ENCODE data around the gene MYL5. TPM values are rescaled to one million over a fixed set of nuclear protein-coding genes. Genes with fewer than 3 reads are reported as not detected.

Gene MYL5
- total RNA-seq, 1 experiment from 2014 or later = 50.5 TPM

- Histone ChIP-seq H3K9ac (ENCODE audit: low read length) (no peak overlapping the region), H2AFZ (ENCODE audit: low read length) (no peak overlapping the region), H3K27ac (ENCODE audit: low read length) (no peak overlapping the region), H3K4me2 (ENCODE audit: low read depth, low read length, poor library complexity, severe bottlenecking) (no peak overlapping the region), H3K79me2 (ENCODE audit: low read length) (no peaks in the 10 kb centered on the region), H3K36me3 (ENCODE audit: insufficient read depth, low read length) (no peaks in the 10 kb centered on the region), H3K27me3 (ENCODE audit: low read length) (no peaks in the 10 kb centered on the region), H3K4me1 (ENCODE audit: low read length) (peaks cover 16% of the 10 kb centered on the region), H3K9me2 (replicated peaks; ENCODE audit: insufficient read depth, low read length) (no peaks in the 10 kb centered on the region), H3K4me3 (ENCODE audit: low read length) (no peak overlapping the region), H4K20me1 (ENCODE audit: insufficient read depth, low read depth, low read length) (peaks cover 6% of the 10 kb centered on the region; the same call in 1 of the 2 replicates), H3K9me3 (ENCODE audit: low read length) (no peaks in the 10 kb centered on the region)
- no peak for DNase-seq
These were observed 8.3 kb downstream of the MYL5 start for GRCh38 chr4:682490-683172.

- H3K9me3 ChIP-seq (ENCODE audit: low read length) = no peaks in the 10 kb centered on the region
- no peaks in the 10 kb centered on the region for H3K79me2 ChIP-seq (ENCODE audit: low read length)
- no peaks in the 10 kb centered on the region for H3K9me2 ChIP-seq (replicated peaks; ENCODE audit: insufficient read depth, low read length)
- H3K27ac ChIP-seq (ENCODE audit: low read length) = no peak overlapping the region
- no peak overlapping the region for H3K4me2 ChIP-seq (ENCODE audit: low read depth, low read length, poor library complexity, severe bottlenecking)
- no peak for DNase-seq
- H3K4me1 ChIP-seq (ENCODE audit: low read length) = peaks cover 9% of the 10 kb centered on the region
- H3K36me3 ChIP-seq (ENCODE audit: insufficient read depth, low read length) = no peaks in the 10 kb centered on the region
- no peaks in the 10 kb centered on the region for H3K27me3 ChIP-seq (ENCODE audit: low read length)
- H4K20me1 ChIP-seq (ENCODE audit: insufficient read depth, low read depth, low read length) = peaks cover 6% of the 10 kb centered on the region; the same call in 1 of the 2 replicates
- H3K9ac ChIP-seq (ENCODE audit: low read length) = no peak overlapping the region
- H3K4me3 ChIP-seq (ENCODE audit: low read length) = no peak overlapping the region
- H2AFZ ChIP-seq (ENCODE audit: low read length) = no peak overlapping the region
These were observed 9.0 kb downstream of the MYL5 start for GRCh38 chr4:683247-683897.

GRCh38 chr4:683982-684622, 9.8 kb downstream of the MYL5 start:
- peaks cover under 1% of the 10 kb centered on the region; the same call in 1 of the 2 replicates for H4K20me1 ChIP-seq (ENCODE audit: insufficient read depth, low read depth, low read length)
- no peaks in the 10 kb centered on the region for H3K9me3 ChIP-seq (ENCODE audit: low read length)
- no peaks in the 10 kb centered on the region for H3K27me3 ChIP-seq (ENCODE audit: low read length)
- no peak overlapping the region for H3K27ac ChIP-seq (ENCODE audit: low read length)
- H3K36me3 ChIP-seq (ENCODE audit: insufficient read depth, low read length) = no peaks in the 10 kb centered on the region
- H3K9ac ChIP-seq (ENCODE audit: low read length) = no peak overlapping the region
- no peak overlapping the region for H3K4me2 ChIP-seq (ENCODE audit: low read depth, low read length, poor library complexity, severe bottlenecking)
- no peak overlapping the region for H3K4me3 ChIP-seq (ENCODE audit: low read length)
- DNase-seq = peak; percentile 85
- no peaks in the 10 kb centered on the region for H3K79me2 ChIP-seq (ENCODE audit: low read length)
- no peaks in the 10 kb centered on the region for H3K9me2 ChIP-seq (replicated peaks; ENCODE audit: insufficient read depth, low read length)
- H3K4me1 ChIP-seq (ENCODE audit: low read length) = 0 out of 2 replicates have a peak, but pooled peaks cover 4% of the 10 kb centered on the region
- H2AFZ ChIP-seq (ENCODE audit: low read length) = no peak overlapping the region

- Histone ChIP-seq H3K9me2 (replicated peaks; ENCODE audit: insufficient read depth, low read length) (no peaks in the 10 kb centered on the region), H3K36me3 (ENCODE audit: insufficient read depth, low read length) (no peaks in the 10 kb centered on the region), H3K79me2 (ENCODE audit: low read length) (no peaks in the 10 kb centered on the region), H3K4me1 (ENCODE audit: low read length) (0 out of 2 replicates have a peak, but pooled peaks cover 4% of the 10 kb centered on the region), H4K20me1 (ENCODE audit: insufficient read depth, low read depth, low read length) (no peaks in the 10 kb centered on the region; the same call in 1 of the 2 replicates), H3K27me3 (ENCODE audit: low read length) (no peaks in the 10 kb centered on the region), H3K9me3 (ENCODE audit: low read length) (no peaks in the 10 kb centered on the region), H3K4me2 (ENCODE audit: low read depth, low read length, poor library complexity, severe bottlenecking) (no peak overlapping the region), H3K27ac (ENCODE audit: low read length) (no peak overlapping the region), H2AFZ (ENCODE audit: low read length) (no peak overlapping the region), H3K4me3 (ENCODE audit: low read length) (no peak overlapping the region), H3K9ac (ENCODE audit: low read length) (no peak overlapping the region)
- no peak for DNase-seq
These were observed 10.4 kb downstream of the MYL5 start for GRCh38 chr4:684623-685327.

- Histone ChIP-seq H3K9me3 (ENCODE audit: low read length) (no peaks in the 10 kb centered on the region), H3K36me3 (ENCODE audit: insufficient read depth, low read length) (no peaks in the 10 kb centered on the region), H3K79me2 (ENCODE audit: low read length) (no peaks in the 10 kb centered on the region), H3K27me3 (ENCODE audit: low read length) (no peaks in the 10 kb centered on the region), H2AFZ (ENCODE audit: low read length) (no peak overlapping the region), H3K9ac (ENCODE audit: low read length) (no peak overlapping the region), H3K4me3 (ENCODE audit: low read length) (no peak overlapping the region), H3K4me1 (ENCODE audit: low read length) (0 out of 2 replicates have a peak, but pooled peaks cover under 1% of the 10 kb centered on the region), H3K4me2 (ENCODE audit: low read depth, low read length, poor library complexity, severe bottlenecking) (no peak overlapping the region), H3K27ac (ENCODE audit: low read length) (no peak overlapping the region), H3K9me2 (replicated peaks; ENCODE audit: insufficient read depth, low read length) (no peaks in the 10 kb centered on the region), H4K20me1 (ENCODE audit: insufficient read depth, low read depth, low read length) (no peaks in the 10 kb centered on the region)
- DNase-seq = no peak
These were observed 11.5 kb downstream of the MYL5 start for GRCh38 chr4:685679-686412.

GRCh38 chr4:686413-687040, 12.2 kb downstream of the MYL5 start:
- no peaks in the 10 kb centered on the region for H3K27me3 ChIP-seq (ENCODE audit: low read length)
- DNase-seq = no peak
- no peaks in the 10 kb centered on the region for H3K36me3 ChIP-seq (ENCODE audit: insufficient read depth, low read length)
- H3K9ac ChIP-seq (ENCODE audit: low read length) = no peak overlapping the region
- no peaks in the 10 kb centered on the region for H4K20me1 ChIP-seq (ENCODE audit: insufficient read depth, low read depth, low read length)
- H3K79me2 ChIP-seq (ENCODE audit: low read length) = no peaks in the 10 kb centered on the region
- no peaks in the 10 kb centered on the region for H3K9me3 ChIP-seq (ENCODE audit: low read length)
- H3K27ac ChIP-seq (ENCODE audit: low read length) = no peak overlapping the region
- no peaks in the 10 kb centered on the region for H3K4me1 ChIP-seq (ENCODE audit: low read length)
- no peak overlapping the region for H2AFZ ChIP-seq (ENCODE audit: low read length)
- H3K4me2 ChIP-seq (ENCODE audit: low read depth, low read length, poor library complexity, severe bottlenecking) = no peak overlapping the region
- H3K9me2 ChIP-seq (replicated peaks; ENCODE audit: insufficient read depth, low read length) = no peaks in the 10 kb centered on the region
- no peak overlapping the region for H3K4me3 ChIP-seq (ENCODE audit: low read length)

GRCh38 chr4:687048-687970, 13.0 kb downstream of the MYL5 start:
- Histone ChIP-seq H3K36me3 (ENCODE audit: insufficient read depth, low read length) (no peaks in the 10 kb centered on the region), H3K4me3 (ENCODE audit: low read length) (no peak overlapping the region), H3K79me2 (ENCODE audit: low read length) (no peaks in the 10 kb centered on the region), H3K9ac (ENCODE audit: low read length) (no peak overlapping the region), H3K4me1 (ENCODE audit: low read length) (no peaks in the 10 kb centered on the region), H3K9me3 (ENCODE audit: low read length) (no peaks in the 10 kb centered on the region), H4K20me1 (ENCODE audit: insufficient read depth, low read depth, low read length) (no peaks in the 10 kb centered on the region), H3K27ac (ENCODE audit: low read length) (no peak overlapping the region), H3K27me3 (ENCODE audit: low read length) (no peaks in the 10 kb centered on the region), H2AFZ (ENCODE audit: low read length) (no peak overlapping the region), H3K4me2 (ENCODE audit: low read depth, low read length, poor library complexity, severe bottlenecking) (no peak overlapping the region), H3K9me2 (replicated peaks; ENCODE audit: insufficient read depth, low read length) (no peaks in the 10 kb centered on the region)
- no peak for DNase-seq
